ENCODE data around the gene LHX2.

LHX2 gene

DNA sequence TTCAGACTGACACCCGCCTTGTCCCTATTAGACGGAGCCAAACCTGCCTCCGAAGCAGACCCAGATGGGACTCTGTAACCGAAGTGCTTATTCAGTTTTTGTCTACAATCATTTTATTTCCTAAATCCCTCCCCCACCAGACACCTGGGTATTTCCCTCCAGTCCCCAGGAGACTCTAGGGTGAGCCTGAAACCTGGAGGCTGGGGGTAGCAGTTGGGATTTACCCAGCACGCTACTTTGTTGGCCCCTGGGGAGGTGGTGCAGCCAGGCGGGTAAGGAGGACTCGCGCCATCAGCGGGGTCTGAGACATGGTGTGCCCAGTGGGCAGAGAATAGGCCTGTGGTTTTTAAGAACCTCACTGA is 1.3 kb upstream of the LHX2 start:
- DNase-seq (ENCODE audit: low read depth) = no peak
- no peak overlapping the region for H3K4me3 ChIP-seq (ENCODE audit: low read length)
- TF ChIP-seq, protein P1, sequence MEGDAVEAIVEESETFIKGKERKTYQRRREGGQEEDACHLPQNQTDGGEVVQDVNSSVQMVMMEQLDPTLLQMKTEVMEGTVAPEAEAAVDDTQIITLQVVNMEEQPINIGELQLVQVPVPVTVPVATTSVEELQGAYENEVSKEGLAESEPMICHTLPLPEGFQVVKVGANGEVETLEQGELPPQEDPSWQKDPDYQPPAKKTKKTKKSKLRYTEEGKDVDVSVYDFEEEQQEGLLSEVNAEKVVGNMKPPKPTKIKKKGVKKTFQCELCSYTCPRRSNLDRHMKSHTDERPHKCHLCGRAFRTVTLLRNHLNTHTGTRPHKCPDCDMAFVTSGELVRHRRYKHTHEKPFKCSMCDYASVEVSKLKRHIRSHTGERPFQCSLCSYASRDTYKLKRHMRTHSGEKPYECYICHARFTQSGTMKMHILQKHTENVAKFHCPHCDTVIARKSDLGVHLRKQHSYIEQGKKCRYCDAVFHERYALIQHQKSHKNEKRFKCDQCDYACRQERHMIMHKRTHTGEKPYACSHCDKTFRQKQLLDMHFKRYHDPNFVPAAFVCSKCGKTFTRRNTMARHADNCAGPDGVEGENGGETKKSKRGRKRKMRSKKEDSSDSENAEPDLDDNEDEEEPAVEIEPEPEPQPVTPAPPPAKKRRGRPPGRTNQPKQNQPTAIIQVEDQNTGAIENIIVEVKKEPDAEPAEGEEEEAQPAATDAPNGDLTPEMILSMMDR (conservative IDR thresholded peaks at IDR 0.05; ENCODE audit: low read length) = no peak

DNA sequence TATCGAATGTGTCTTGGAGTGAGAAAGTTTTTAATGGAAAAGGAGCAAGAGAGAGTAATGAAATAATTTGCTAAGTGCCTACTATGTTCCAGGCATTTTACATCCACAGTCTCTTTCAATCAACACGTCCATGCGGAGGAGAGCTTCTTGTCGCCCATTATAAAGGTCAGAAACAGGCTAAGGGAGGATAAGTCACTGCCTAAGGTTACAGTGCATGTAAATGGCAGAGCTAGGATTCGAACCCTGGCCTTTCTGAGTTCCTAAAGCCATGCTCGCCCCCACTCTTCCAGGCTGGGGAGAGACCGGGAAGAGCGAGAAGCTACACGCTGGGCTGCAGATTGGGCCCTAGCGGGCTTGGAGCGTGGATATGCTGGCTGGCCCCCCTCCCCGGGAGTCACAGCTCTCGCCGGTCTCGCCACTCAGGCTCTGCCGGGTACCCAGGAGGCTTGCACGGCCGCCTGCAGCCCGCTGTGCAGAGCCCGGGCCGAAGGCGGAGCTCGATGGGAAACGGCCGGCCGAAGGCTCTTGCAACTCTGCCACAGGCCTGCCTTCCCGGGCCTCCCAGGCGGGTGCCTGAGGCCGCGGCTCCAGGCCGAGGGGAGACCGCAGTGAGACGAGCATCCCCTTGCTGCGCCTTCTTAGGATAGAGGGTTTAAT is 775 bp upstream of the LHX2 start:
- peak overlapping the region; percentile 46 for H3K4me3 ChIP-seq (ENCODE audit: low read length)
- DNase-seq (ENCODE audit: low read depth) = peak; percentile 35
- TF ChIP-seq, protein P1 (conservative IDR thresholded peaks at IDR 0.05; ENCODE audit: low read length) = no peak

DNA sequence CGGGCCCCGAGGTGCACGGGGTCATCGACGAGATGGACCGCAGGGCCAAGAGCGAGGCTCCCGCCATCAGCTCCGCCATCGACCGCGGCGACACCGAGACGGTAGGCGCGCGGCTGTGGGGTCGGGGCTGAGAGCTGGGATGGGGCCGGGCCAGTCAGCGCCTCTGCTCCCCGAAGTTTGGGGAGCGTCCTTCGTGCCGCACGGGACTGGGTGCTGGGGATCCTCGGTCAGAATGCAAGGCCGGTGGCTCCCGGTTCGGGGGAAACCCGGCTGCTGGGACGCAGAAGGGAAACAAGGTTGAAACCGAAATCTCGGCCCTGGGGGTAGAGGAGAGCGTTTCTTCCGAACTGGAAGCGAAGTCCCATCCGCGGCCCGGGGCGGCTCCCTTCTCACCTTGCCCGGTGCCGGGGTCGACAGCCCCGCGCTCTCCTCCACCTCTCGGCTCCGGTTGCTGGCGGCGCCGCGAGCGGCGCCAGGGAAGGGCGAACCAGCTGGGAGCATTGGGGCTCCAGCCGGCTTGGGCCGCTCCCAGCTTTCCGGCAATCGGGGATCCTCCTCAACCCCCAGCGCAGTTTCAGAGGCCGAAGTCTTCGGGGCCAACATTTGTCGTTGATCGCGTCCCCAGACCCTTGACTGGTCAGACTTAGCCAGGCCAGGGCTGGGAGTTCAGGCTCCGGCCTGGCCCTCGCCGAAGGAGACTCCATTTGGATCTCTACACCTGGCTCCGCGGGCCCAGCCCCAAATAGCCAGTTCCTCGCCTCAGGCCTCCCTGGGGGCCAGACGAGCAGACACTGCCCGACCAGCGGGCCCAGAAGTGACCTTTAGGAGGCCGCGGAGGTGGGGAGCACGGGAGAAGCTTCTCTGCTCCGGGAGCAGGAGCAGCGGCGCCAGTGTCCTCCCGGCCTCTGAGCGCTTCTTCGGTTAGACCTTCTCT is 1.1 kb downstream of the LHX2 start:
- H3K4me3 ChIP-seq (ENCODE audit: low read length) = no peak overlapping the region; the same call in 1 of the 2 replicates
- DNase-seq (ENCODE audit: low read depth) = no peak
- TF ChIP-seq, protein P1 (conservative IDR thresholded peaks at IDR 0.05; ENCODE audit: low read length) = no peak

DNA sequence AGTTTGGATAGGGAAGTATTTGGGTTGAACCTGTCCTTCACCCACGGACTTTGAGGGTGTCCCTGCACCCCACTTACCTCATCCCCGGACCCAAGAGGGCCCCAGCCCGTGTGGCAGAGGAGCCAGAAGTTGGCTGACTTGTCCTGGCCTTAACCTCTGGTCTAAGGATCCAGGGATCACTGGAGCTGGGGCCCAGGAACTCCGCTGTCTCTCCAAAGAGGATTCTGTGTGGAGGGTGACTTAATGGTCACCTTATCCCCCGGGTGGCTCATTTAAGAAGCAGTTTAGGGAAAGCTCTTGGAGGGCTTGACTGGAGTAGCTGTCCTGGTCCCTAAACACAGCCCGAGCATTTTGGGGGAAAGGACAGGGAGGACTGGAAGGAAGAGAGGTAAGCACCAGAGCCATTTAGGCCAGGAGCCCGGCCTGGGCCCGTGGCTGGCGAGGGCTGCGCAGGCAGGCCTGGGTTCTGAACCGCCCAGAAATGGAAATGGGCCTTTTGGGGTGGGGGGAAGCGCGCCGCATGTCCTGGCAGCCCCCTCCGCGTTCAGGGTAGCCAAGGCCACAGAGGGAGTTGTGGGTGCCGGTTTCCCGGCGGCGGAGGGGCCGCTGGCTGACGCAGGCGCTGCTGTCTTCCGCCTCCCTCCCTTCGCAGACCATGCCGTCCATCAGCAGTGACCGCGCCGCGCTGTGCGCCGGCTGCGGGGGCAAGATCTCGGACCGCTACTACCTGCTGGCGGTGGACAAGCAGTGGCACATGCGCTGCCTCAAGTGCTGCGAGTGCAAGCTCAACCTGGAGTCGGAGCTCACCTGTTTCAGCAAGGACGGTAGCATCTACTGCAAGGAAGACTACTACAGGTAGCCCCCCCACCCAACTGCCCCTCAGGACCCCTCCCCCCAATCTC is 2.0 kb downstream of the LHX2 start:
- no peak for DNase-seq (ENCODE audit: low read depth)
- TF ChIP-seq, protein P1 (conservative IDR thresholded peaks at IDR 0.05; ENCODE audit: low read length) = no peak
- H3K4me3 ChIP-seq (ENCODE audit: low read length) = no peak overlapping the region

DNA sequence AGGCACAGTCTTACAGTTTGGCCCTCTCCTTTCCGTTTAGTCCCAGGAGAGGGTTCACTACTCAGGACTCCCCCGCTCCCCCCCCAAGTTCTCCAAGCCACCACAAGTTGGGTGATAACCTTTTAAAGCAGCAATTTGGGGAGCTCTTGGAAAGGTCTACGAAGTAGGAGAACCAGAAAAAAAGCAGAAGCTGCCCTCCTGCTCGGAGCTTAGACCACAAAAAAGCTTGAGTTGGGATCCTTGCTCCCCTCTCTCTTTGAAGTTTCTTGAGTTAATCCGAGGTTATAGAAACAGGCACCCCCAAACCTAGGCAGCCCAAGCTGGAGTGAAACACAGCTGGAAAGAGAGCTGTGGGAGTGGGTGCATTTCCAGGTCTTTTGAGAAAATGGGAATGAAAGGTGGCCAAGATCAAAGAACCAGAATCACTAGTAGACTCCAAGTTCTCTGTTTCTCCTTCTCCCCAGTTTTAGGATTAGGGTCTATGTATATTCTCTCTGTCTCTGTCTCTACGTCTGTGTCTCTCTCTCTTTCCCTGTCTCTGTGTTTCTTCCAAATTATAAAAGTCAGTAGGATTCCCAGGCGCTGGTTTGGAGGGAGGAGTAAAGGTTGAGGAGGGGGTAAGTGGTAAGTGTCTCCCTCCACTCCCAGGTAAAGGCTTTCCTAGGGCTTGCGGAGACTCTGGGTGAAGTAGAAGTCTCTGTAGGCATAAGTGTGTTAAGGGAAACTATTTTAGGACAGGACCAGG is 2.8 kb downstream of the LHX2 start:
- no peak for DNase-seq (ENCODE audit: low read depth)
- no peak overlapping the region for H3K4me3 ChIP-seq (ENCODE audit: low read length)

More for the DNA sequence above, 2.8 kb downstream of the LHX2 start:
- TF ChIP-seq, protein P1 (conservative IDR thresholded peaks at IDR 0.05; ENCODE audit: low read length) = no peak
